SK-N-SH (cell line): Measurements from ENCODE around the gene OR2V1.
"Not testable (repeated sequence)": the region's sequence is repeated elsewhere in the genome, so short reads cannot be mapped to it uniquely, and the experiment has no call there.

Experiments
- CTCF ChIP-seq: fragments of 200-600 bp; sonication (generic); IDR thresholded peaks from 2 replicates; pipeline ENCODE4 v1.6.1; 2017; ENCODE audit warnings: antibody characterized with exemption, mild to moderate bottlenecking, moderate library complexity
- EP300 ChIP-seq, 2 experiments: IDR thresholded peaks; 2 replicates each; pipeline versions ENCODE4 v1.4.0 to v1.6.1; 2012; ENCODE audit warnings: borderline replicate concordance in 1 of 2, low read depth in 1 of 2, low read length in 1 of 2
- JUND ChIP-seq: IDR thresholded peaks from 2 replicates; pipeline ENCODE4 v1.4.0; 2012
- MAX ChIP-seq: IDR thresholded peaks from 2 replicates; pipeline ENCODE4 v1.4.0; 2012; ENCODE audit warnings: low read depth
- MEF2A ChIP-seq: IDR thresholded peaks from 2 replicates; pipeline ENCODE4 v1.4.0; 2012; ENCODE audit warnings: low read depth, borderline replicate concordance
- POLR2AphosphoS5 ChIP-seq: IDR thresholded peaks from 2 replicates; pipeline ENCODE4 v1.6.1; 2012; ENCODE audit warnings: low read depth, low read length
- RFX5 ChIP-seq: IDR thresholded peaks from 2 replicates; pipeline ENCODE4 v1.6.1; 2012; ENCODE audit warnings: mild to moderate bottlenecking, improper control_type of control experiment, low read length
- TEAD4 ChIP-seq: IDR thresholded peaks from 2 replicates; pipeline ENCODE4 v1.4.0; 2012; ENCODE audit warnings: mild to moderate bottlenecking, borderline replicate concordance; ENCODE audit not compliant: insufficient read depth
- ZBTB33 ChIP-seq: IDR thresholded peaks from 2 replicates; pipeline ENCODE4 v1.4.0; 2012; ENCODE audit warnings: low read depth, borderline replicate concordance

- TF ChIP-seq CTCF; JUND; MEF2A; RFX5; EP300 (IDR thresholded peaks at IDR 0.05; ENCODE audit: borderline replicate concordance in 1 of 2, low read depth in 1 of 2, low read length in 1 of 2); ZBTB33; TEAD4: not testable (repeated sequence)
- peak; percentile 95 for TF ChIP-seq MAX
- 0 out of 2 replicates have a peak, but pooled peaks have one; percentile 13 for TF ChIP-seq POLR2AphosphoS5
Measured at GRCh38 chr5:181160755-181161533, 30.0 kb upstream of the OR2V1 start.
